CD4-positive, CD25-positive, alpha-beta regulatory T cell (primary cell): Measurements from ENCODE around the gene NUTM2D. TPM values are rescaled to one million over a fixed set of nuclear protein-coding genes. Genes with fewer than 3 reads are reported as not detected.
A peak's percentile ranks its signal among the peaks of the same experiment; 100 is the strongest.
"Not testable (repeated sequence)": the region's sequence is repeated elsewhere in the genome, so short reads cannot be mapped to it uniquely, and the experiment has no call there.

Experiments
- ATAC-seq, 2 donors: fragments of 150-1000 bp; cut with Tn5 transposase; one replicate each; pipeline ENCODE4 v1.10.0; 2021; ENCODE audit warnings: low read depth in 2 of 2, moderate number of reproducible peaks in 2 of 2, moderate library complexity in 1 of 2
- DNase-seq, 3 donors: peaks; one replicate each; pipeline versions ENCODE4 v3.0.0 to v3.0.0-alpha.2; 2012 to 2022; ENCODE audit warnings: mixed read lengths in 1 of 3
- H3K27ac ChIP-seq: one replicate; pipeline ENCODE4 v1.7.0; 2013; ENCODE audit warnings: mild to moderate bottlenecking, low read length; ENCODE audit not compliant: insufficient read depth, poor library complexity, severe bottlenecking
- H3K27me3 ChIP-seq: one replicate; pipeline ENCODE4 v1.7.0; 2013; ENCODE audit warnings: low read length; ENCODE audit not compliant: control insufficient read depth, insufficient read depth
- H3K36me3 ChIP-seq: one replicate; pipeline ENCODE4 v1.7.0; 2013; ENCODE audit warnings: mild to moderate bottlenecking, low read length, moderate library complexity; ENCODE audit not compliant: control insufficient read depth, insufficient read depth
- H3K4me1 ChIP-seq: 2 replicates; pipeline ENCODE4 v1.7.0; 2013; ENCODE audit warnings: mild to moderate bottlenecking, low read length; ENCODE audit not compliant: insufficient read depth, control insufficient read depth, poor library complexity, severe bottlenecking
- H3K4me3 ChIP-seq: one replicate; pipeline ENCODE4 v1.7.0; 2013; ENCODE audit warnings: low read depth, mild to moderate bottlenecking, low read length, moderate library complexity
- H3K9me3 ChIP-seq, 2 experiments: 1 replicate in 1 of 2; 2 replicates in 1 of 2; pipeline ENCODE4 v1.7.0; 2013; ENCODE audit warnings: low read length in 2 of 2, mild to moderate bottlenecking in 1 of 2, moderate library complexity in 1 of 2; ENCODE audit not compliant: control insufficient read depth in 2 of 2
- H3K27ac Mint-ChIP-seq, 3 donors: one replicate each; pipeline ENCODE4 v1.8.0; 2020 to 2022; ENCODE audit warnings: mild to moderate bottlenecking in 3 of 3, mixed read lengths in 3 of 3, moderate library complexity in 2 of 3
- H3K27me3 Mint-ChIP-seq: one replicate; pipeline ENCODE4 v1.8.0; 2022; ENCODE audit warnings: mild to moderate bottlenecking, mixed read lengths
- H3K36me3 Mint-ChIP-seq: one replicate; pipeline ENCODE4 v1.8.0; 2020; ENCODE audit warnings: mixed read lengths
- H3K4me1 Mint-ChIP-seq, 4 donors: one replicate each; pipeline ENCODE4 v1.8.0; 2020 to 2022; ENCODE audit warnings: mixed read lengths in 4 of 4, mild to moderate bottlenecking in 1 of 4
- H3K4me3 Mint-ChIP-seq, 4 donors: one replicate each; pipeline ENCODE4 v1.8.0; 2020 to 2022; ENCODE audit warnings: mild to moderate bottlenecking in 4 of 4, mixed read lengths in 4 of 4, moderate library complexity in 3 of 4
- H3K9me3 Mint-ChIP-seq, 7 donors: one replicate each; pipeline ENCODE4 v1.8.0; 2020 to 2022; ENCODE audit warnings: mixed read lengths in 7 of 7, mild to moderate bottlenecking in 3 of 7, moderate library complexity in 2 of 7
- polyA plus RNA-seq, 4 donors: library from polyadenylated mRNA; unstranded; fragments of 300-500 nt; fragmentation: Illumina TruSeq; gene quantifications; one replicate each; pipeline ENCODE4 v1.2.3, GENCODE V29; 2021
- total RNA-seq: library from RNA; stranded (reverse); gene quantifications from one replicate; pipeline ENCODE4 v1.2.3, GENCODE V29; 2022

NUTM2D gene, protein sequence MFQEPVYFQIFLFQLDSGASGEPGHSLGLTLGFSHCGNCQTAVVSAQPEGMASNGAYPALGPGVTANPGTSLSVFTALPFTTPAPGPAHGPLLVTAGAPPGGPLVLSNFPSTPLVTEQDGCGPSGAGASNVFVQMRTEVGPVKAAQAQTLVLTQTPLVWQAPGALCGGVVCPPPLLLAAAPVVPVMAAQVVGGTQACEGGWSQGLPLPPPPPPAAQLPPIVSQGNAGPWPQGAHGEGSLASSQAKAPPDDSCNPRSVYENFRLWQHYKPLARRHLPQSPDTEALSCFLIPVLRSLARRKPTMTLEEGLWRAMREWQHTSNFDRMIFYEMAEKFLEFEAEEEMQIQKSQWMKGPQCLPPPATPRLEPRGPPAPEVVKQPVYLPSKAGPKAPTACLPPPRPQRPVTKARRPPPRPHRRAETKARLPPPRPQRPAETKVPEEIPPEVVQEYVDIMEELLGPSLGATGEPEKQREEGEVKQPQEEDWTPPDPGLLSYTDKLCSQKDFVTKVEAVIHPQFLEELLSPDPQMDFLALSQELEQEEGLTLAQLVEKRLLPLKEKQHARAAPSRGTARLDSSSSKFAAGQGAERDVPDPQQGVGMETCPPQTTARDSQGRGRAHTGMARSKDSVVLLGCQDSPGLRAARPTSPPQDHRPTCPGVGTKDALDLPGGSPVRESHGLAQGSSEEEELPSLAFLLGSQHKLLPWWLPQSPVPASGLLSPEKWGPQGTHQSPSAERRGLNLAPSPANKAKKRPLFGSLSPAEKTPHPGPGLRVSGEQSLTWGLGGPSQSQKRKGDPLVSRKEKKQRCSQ
- total RNA-seq (3.6 TPM), polyA plus RNA-seq (under 1 TPM in 1 of 4 donors, not detected in 3; 0.09 TPM)

DNA sequence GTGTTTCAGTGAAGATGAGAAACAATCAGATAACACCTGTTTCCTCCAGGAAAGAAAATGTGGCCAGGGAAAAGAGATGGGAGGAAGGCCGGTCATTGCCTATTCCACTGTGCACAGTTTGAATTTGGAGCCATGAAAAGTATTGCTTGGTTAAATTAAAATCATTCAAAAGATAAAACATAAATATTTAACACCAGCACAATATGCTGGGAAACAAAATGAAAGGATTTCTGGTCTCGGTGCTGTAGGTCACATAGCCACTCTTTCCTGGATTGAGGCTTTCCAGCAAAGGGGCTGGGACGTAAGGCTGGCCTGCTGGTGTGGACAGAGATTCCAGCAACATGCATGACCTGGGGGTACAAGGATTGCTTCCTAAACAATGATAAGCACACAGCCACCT lies at the start of gene NUTM2D:
NUTM2D (plus strand) TSS at position 301 of the 400 bp plus-strand sequence. CDS start 522 bp downstream, outside the sequence.
- H3K27ac Mint-ChIP-seq: peak within 1 kb of the TSS in 1 of 3 donors; percentile 46
- not testable (repeated sequence) for H3K9me3 Mint-ChIP-seq, H3K36me3 ChIP-seq, DNase-seq, H3K36me3 Mint-ChIP-seq, H3K4me1 Mint-ChIP-seq, ATAC-seq, H3K27me3 ChIP-seq, H3K9me3 ChIP-seq, H3K27me3 Mint-ChIP-seq, H3K4me3 Mint-ChIP-seq, H3K4me1 ChIP-seq, H3K27ac ChIP-seq, H3K4me3 ChIP-seq

DNA sequence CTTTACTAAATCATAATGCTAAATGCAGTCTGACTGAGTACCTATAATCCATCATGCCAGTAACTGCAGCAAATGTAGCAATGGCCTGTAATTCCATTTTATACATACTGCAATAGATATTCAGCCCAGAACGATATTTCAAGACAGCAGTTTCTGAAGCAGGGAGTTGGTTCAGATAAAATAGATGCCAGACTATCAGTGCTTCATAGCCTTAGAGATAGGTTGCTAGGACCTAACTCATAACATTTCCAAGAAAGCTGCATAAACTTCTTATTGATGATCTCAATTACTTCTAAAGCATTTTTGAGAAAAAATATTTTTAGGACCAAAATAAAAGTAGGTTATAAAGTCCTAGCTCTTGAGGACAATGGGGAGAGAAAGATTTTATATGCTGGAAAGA lies 48.8 kb upstream of the NUTM2D start:
- H3K4me1 Mint-ChIP-seq, H3K4me3 Mint-ChIP-seq, H3K27ac ChIP-seq: not testable (repeated sequence)

DNA sequence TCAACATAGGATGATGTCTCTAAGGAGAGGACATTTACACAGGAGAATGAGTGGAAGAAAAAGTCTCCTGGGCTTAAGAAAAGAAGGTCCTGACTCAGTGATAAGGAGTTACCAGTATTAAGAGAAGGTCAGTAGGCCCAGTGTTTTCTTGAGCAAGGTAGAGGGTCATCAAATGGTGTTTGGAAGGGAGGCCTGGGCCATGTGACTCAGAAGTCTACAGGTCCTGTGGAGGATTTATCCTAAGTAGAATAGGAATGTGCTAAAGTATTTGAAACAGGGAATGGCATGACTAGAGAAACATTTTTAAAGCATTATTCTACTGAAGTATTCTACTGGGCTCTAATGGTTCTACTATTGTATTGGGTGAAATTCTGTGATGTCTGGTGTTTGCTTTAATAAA lies 47.9 kb upstream of the NUTM2D start:
- H3K36me3 ChIP-seq, H3K4me3 Mint-ChIP-seq, DNase-seq, H3K27me3 Mint-ChIP-seq, H3K4me3 ChIP-seq, H3K4me1 ChIP-seq, H3K4me1 Mint-ChIP-seq, H3K27ac ChIP-seq, H3K36me3 Mint-ChIP-seq, H3K9me3 ChIP-seq, ATAC-seq, H3K9me3 Mint-ChIP-seq, H3K27me3 ChIP-seq: not testable (repeated sequence)
- H3K27ac Mint-ChIP-seq: peak overlapping the region in 1 of 3 donors; percentile 74

More for the DNA sequence above, 48.8 kb upstream of the NUTM2D start:
- not testable (repeated sequence) for H3K4me1 ChIP-seq, H3K27me3 Mint-ChIP-seq, H3K27me3 ChIP-seq, H3K36me3 ChIP-seq, H3K27ac Mint-ChIP-seq, H3K4me3 ChIP-seq, ATAC-seq, H3K9me3 Mint-ChIP-seq, DNase-seq, H3K9me3 ChIP-seq, H3K36me3 Mint-ChIP-seq

DNA sequence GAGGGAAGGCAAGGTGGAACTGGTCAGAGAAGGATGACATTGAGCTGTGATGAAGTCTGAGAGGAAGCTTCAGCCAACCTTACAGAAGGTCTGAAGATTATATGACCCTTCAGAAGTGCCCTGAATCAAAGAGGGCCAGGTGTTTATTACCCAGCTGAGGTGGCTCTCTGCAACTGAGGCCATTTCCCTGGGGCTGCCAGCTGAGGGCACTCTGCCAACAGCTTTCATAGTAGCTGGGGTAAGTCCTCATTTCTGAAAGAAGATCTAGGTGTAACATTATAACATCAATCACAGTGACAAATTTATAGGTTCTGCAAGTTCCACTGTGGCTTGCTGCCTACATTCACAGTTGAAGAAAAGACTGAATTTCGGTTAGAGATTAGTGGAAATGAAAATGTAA lies 46.0 kb upstream of the NUTM2D start:
- DNase-seq, H3K27me3 ChIP-seq, H3K4me1 ChIP-seq, H3K27ac ChIP-seq, H3K36me3 Mint-ChIP-seq, H3K27ac Mint-ChIP-seq, H3K4me1 Mint-ChIP-seq, H3K36me3 ChIP-seq, H3K4me3 Mint-ChIP-seq, H3K4me3 ChIP-seq, H3K9me3 ChIP-seq, H3K27me3 Mint-ChIP-seq, H3K9me3 Mint-ChIP-seq: not testable (repeated sequence)
- peak in 1 of 2 donors; percentile 45 for ATAC-seq

DNA sequence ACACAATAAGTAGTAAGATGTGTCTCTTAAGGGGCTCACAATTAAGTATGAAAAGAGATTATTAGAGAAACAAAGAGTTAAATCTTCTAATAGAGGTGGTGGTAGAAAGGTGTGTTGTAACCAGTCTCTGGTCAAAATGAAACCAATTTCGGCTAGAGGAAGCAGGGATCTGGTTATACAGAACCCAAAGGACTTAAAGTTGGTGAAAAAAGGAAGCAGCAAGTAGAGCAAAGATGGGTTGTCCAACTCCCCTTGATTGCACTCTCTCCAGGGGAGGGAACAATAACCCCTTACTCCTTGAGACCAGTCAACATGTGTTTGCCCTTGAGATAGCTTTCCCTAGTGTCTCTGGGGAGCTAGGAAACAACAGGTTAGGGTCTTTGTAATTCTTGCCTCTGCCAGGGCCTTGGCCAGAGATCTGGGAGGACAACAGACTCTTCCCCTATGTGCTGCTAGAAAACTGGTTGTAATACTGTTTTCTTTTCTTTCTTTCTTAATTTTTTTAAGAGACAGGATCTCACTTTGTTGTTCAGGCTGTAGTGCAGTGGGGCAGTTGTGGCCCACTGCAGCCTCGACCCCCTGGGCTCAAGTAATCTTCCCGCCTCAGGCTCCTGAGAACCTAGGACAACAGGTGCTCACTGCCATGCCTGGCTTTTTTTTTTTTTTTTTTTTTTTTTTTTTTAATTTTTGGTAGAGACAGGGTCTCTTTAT lies 43.7 kb upstream of the NUTM2D start:
- H3K27ac ChIP-seq, H3K27me3 Mint-ChIP-seq, H3K36me3 Mint-ChIP-seq, H3K4me1 Mint-ChIP-seq, H3K4me3 Mint-ChIP-seq, ATAC-seq, H3K4me1 ChIP-seq, H3K9me3 ChIP-seq, H3K27ac Mint-ChIP-seq, H3K4me3 ChIP-seq, H3K36me3 ChIP-seq, H3K9me3 Mint-ChIP-seq, H3K27me3 ChIP-seq: not testable (repeated sequence)
- DNase-seq: peak in 1 of 3 donors; percentile 8

DNA sequence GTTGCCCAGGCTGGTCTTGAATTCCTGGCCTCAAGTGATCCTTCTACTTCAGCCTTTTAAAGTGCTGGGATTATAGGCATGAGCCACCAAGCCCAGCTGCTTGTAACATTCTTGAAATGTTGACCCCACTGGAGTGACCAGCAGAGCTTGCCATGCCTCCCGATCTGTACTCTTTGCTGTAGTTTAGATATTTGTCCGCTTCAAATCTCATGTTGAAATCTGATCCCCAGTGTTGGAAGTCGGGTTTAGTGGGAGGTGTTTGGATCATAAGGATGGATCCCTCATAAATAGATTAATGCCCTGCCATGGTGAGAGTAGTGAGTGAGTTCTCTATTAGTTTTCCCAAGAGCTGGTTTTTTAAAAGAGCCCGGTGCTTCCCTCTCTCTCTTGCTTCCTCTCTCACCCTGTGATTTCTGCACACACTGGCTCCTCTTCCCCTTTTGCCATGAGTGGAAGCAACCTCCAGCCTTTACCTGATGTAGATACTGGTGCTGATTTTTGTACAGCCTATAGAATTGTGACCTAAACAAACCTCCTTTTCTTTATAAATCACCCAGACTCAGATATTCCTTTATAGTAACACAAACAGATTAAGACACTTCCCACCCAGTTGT lies 43.1 kb upstream of the NUTM2D start:
- H3K4me3 ChIP-seq, DNase-seq, H3K27ac Mint-ChIP-seq, H3K4me1 Mint-ChIP-seq, H3K4me1 ChIP-seq, H3K36me3 ChIP-seq, H3K4me3 Mint-ChIP-seq, H3K27me3 Mint-ChIP-seq, H3K9me3 ChIP-seq, ATAC-seq, H3K27me3 ChIP-seq, H3K27ac ChIP-seq, H3K9me3 Mint-ChIP-seq, H3K36me3 Mint-ChIP-seq: not testable (repeated sequence)

DNA sequence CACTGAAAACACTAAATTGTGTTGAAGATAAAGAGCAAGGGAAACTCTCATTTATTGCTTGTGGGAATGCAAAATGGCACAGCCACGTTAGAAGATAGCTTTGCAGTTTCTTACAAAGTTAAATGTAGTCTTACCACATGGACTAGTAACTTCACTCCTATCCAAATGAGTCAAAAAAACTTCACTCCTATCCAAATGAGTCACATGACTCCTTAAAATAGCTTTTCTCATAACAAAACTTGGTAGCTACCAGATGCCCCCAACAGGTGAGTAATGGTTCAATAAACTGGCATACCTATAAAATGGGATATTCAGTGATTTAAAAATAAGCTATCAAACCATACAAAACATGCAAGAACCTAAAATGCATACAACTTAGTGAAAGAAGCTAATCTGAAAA lies 36.0 kb upstream of the NUTM2D start:
- H3K27ac Mint-ChIP-seq, H3K27me3 Mint-ChIP-seq, H3K36me3 ChIP-seq, H3K4me3 Mint-ChIP-seq, H3K9me3 Mint-ChIP-seq, H3K27ac ChIP-seq, H3K4me3 ChIP-seq, H3K36me3 Mint-ChIP-seq, ATAC-seq, H3K4me1 ChIP-seq, H3K9me3 ChIP-seq, H3K27me3 ChIP-seq, DNase-seq, H3K4me1 Mint-ChIP-seq: not testable (repeated sequence)
